IPS DF 6.9 (cell line): Measurements from ENCODE around the gene SACM1L.

Experiments
- DNase-seq: peaks from one replicate; pipeline ENCODE4 v3.0.0-alpha.2; 2013; ENCODE audit warnings: low read depth, low spot score
- H3K27ac ChIP-seq: one replicate; pipeline ENCODE4 v1.5.1; 2013; ENCODE audit warnings: low read length, control low read depth
- H3K27me3 ChIP-seq: 2 replicates; pipeline ENCODE4 v1.6.1; 2013; ENCODE audit warnings: mild to moderate bottlenecking, low read length; ENCODE audit not compliant: control insufficient read depth, insufficient read depth
- H3K36me3 ChIP-seq: 2 replicates; pipeline ENCODE4 v1.6.1; 2013; ENCODE audit warnings: low read length; ENCODE audit not compliant: control insufficient read depth, insufficient read depth
- H3K4me1 ChIP-seq: 2 replicates; pipeline ENCODE4 v1.6.1; 2013; ENCODE audit warnings: low read length; ENCODE audit not compliant: control insufficient read depth, insufficient read depth
- H3K4me3 ChIP-seq: 2 replicates; pipeline ENCODE4 v1.5.1; 2013; ENCODE audit warnings: mild to moderate bottlenecking, low read length
- H3K9me3 ChIP-seq: 2 replicates; pipeline ENCODE4 v1.6.1; 2013; ENCODE audit warnings: low read length, inconsistent platforms; ENCODE audit not compliant: control insufficient read depth, insufficient read depth
- WGBS: extraction: QIAGEN DNeasy Blood & Tissue Kit; methylation state at CpG from one replicate; pipeline ENCODE4 v1.1.7; 2013; ENCODE audit warnings: mixed read lengths, missing lambda C conversion rate; ENCODE audit not compliant: insufficient read length, insufficient coverage; 5-methylcytosine and 5-hydroxymethylcytosine counted together

Gene SACM1L

GRCh38 chr3:45653205-45653604, 36.0 kb upstream of the SACM1L start:
- DNase-seq: no peak
- no peaks in the 10 kb centered on the region for H3K27me3 ChIP-seq
- no peak overlapping the region for H3K27ac ChIP-seq
- H3K36me3 ChIP-seq: no peaks in the 10 kb centered on the region
- no peak overlapping the region for H3K4me3 ChIP-seq
- no peaks in the 10 kb centered on the region for H3K9me3 ChIP-seq
- no CpG with 5 or more reads among the region's 3 CpGs for WGBS
- H3K4me1 ChIP-seq: no peaks in the 10 kb centered on the region; the same call in 1 of the 2 replicates

- H3K27ac ChIP-seq: no peak overlapping the region
- no peak for DNase-seq
- no peaks in the 10 kb centered on the region for H3K9me3 ChIP-seq
Observed at GRCh38 chr3:45654397-45654944, 34.7 kb upstream of the SACM1L start.

GRCh38 chr3:45655906-45656305, 33.3 kb upstream of the SACM1L start:
- Histone ChIP-seq H3K27me3 (no peaks in the 10 kb centered on the region), H3K36me3 (no peaks in the 10 kb centered on the region), H3K4me1 (no peaks in the 10 kb centered on the region; the same call in 1 of the 2 replicates), H3K4me3 (no peak overlapping the region), H3K27ac (no peak overlapping the region), H3K9me3 (no peaks in the 10 kb centered on the region)
- no peak for DNase-seq
- no CpG with 5 or more reads among the region's 2 CpGs for WGBS

More at GRCh38 chr3:45654397-45654944, 34.7 kb upstream of the SACM1L start:
- Histone ChIP-seq H3K27me3 (no peaks in the 10 kb centered on the region), H3K4me1 (no peaks in the 10 kb centered on the region; the same call in 1 of the 2 replicates), H3K4me3 (no peak overlapping the region), H3K36me3 (no peaks in the 10 kb centered on the region)
- no CpG with 5 or more reads among the region's 6 CpGs for WGBS

GRCh38 chr3:45656575-45657363, 32.4 kb upstream of the SACM1L start:
- no peaks in the 10 kb centered on the region for H3K9me3 ChIP-seq
- H3K4me3 ChIP-seq: no peak overlapping the region
- no peaks in the 10 kb centered on the region for H3K27me3 ChIP-seq
- no peak overlapping the region for H3K27ac ChIP-seq
- no peaks in the 10 kb centered on the region for H3K36me3 ChIP-seq
- no peaks in the 10 kb centered on the region; the same call in 1 of the 2 replicates for H3K4me1 ChIP-seq
- WGBS: no CpG with 5 or more reads among the region's 14 CpGs
- peak; percentile 89 for DNase-seq

GRCh38 chr3:45657853-45658252, 31.3 kb upstream of the SACM1L start:
- Histone ChIP-seq H3K36me3 (no peaks in the 10 kb centered on the region), H3K27ac (no peak overlapping the region), H3K4me1 (no peaks in the 10 kb centered on the region; the same call in 1 of the 2 replicates), H3K9me3 (no peaks in the 10 kb centered on the region), H3K4me3 (no peak overlapping the region), H3K27me3 (no peaks in the 10 kb centered on the region)
- DNase-seq: no peak
- no CpG with 5 or more reads among the region's 4 CpGs for WGBS

- Histone ChIP-seq H3K27ac (no peak overlapping the region), H3K4me1 (no peaks in the 10 kb centered on the region), H3K4me3 (no peak overlapping the region), H3K9me3 (no peaks in the 10 kb centered on the region), H3K36me3 (no peaks in the 10 kb centered on the region), H3K27me3 (no peaks in the 10 kb centered on the region)
- no CpG with 5 or more reads among the region's 19 CpGs for WGBS
- peak; percentile 58 for DNase-seq
Observed at GRCh38 chr3:45659661-45660566, 29.3 kb upstream of the SACM1L start.

- no CpG with 5 or more reads among the region's 11 CpGs for WGBS
- DNase-seq: no peak
Observed at GRCh38 chr3:45660567-45660901, 28.7 kb upstream of the SACM1L start.

GRCh38 chr3:45664578-45664977, 24.6 kb upstream of the SACM1L start:
- Histone ChIP-seq H3K9me3 (no peaks in the 10 kb centered on the region), H3K4me1 (no peaks in the 10 kb centered on the region), H3K4me3 (no peak overlapping the region), H3K27me3 (no peaks in the 10 kb centered on the region), H3K27ac (no peak overlapping the region), H3K36me3 (peaks cover 5% of the 10 kb centered on the region; the same call in 1 of the 2 replicates)
- DNase-seq: no peak
- no CpG with 5 or more reads among the region's 10 CpGs for WGBS

More at GRCh38 chr3:45660567-45660901, 28.7 kb upstream of the SACM1L start:
- Histone ChIP-seq H3K36me3 (no peaks in the 10 kb centered on the region), H3K9me3 (no peaks in the 10 kb centered on the region), H3K4me3 (no peak overlapping the region), H3K27me3 (no peaks in the 10 kb centered on the region), H3K27ac (no peak overlapping the region), H3K4me1 (no peaks in the 10 kb centered on the region)

- Histone ChIP-seq H3K27me3 (no peaks in the 10 kb centered on the region), H3K27ac (no peak overlapping the region), H3K36me3 (peaks cover 5% of the 10 kb centered on the region; the same call in 1 of the 2 replicates), H3K4me1 (no peaks in the 10 kb centered on the region), H3K4me3 (no peak overlapping the region), H3K9me3 (no peaks in the 10 kb centered on the region)
- WGBS: no CpG with 5 or more reads among the region's 9 CpGs
- DNase-seq: peak; percentile 41
Observed at GRCh38 chr3:45665101-45665572, 24.1 kb upstream of the SACM1L start.

GRCh38 chr3:45666757-45667431, 22.3 kb upstream of the SACM1L start:
- no peaks in the 10 kb centered on the region for H3K9me3 ChIP-seq
- no peaks in the 10 kb centered on the region for H3K4me1 ChIP-seq
- H3K36me3 ChIP-seq: peaks cover 5% of the 10 kb centered on the region
- no peak overlapping the region for H3K27ac ChIP-seq
- H3K27me3 ChIP-seq: no peaks in the 10 kb centered on the region
- H3K4me3 ChIP-seq: no peak overlapping the region
- WGBS: no CpG with 5 or more reads among the region's 8 CpGs
- DNase-seq: no peak
